WERI-Rb-1 (cell line): ENCODE data around the gene TBC1D22B.

ENCODE experiments used
- DNase-seq: peaks from one replicate; pipeline ENCODE4 v3.0.0-alpha.2; 2020
- H3K27ac ChIP-seq: fragments of 250-450 bp; sonication (Bioruptor Pico); 2 replicates; pipeline ENCODE4 v1.5.1; 2020; ENCODE audit warnings: mild to moderate bottlenecking, moderate library complexity
- H3K27me3 ChIP-seq: fragments of 250-450 bp; sonication (Bioruptor Pico); 2 replicates; pipeline ENCODE4 v1.5.1; 2021; ENCODE audit warnings: mild to moderate bottlenecking, low read depth, moderate library complexity; ENCODE audit not compliant: insufficient read depth, severe bottlenecking
- H3K36me3 ChIP-seq: fragments of 250-450 bp; sonication (Bioruptor Pico); 2 replicates; pipeline ENCODE4 v1.5.1; 2020; ENCODE audit warnings: mild to moderate bottlenecking, moderate library complexity
- H3K4me3 ChIP-seq: 2 replicates; pipeline ENCODE4 v1.5.1; 2011; ENCODE audit warnings: low read depth, mild to moderate bottlenecking, control low read depth, low read length
- H3K9me3 ChIP-seq: fragments of 250-450 bp; sonication (Bioruptor Pico); 2 replicates; pipeline ENCODE4 v1.5.1; 2021; ENCODE audit warnings: mild to moderate bottlenecking, moderate library complexity; ENCODE audit not compliant: severe bottlenecking
- CTCF ChIP-seq: IDR thresholded peaks from 2 replicates; pipeline ENCODE4 v1.5.1; 2011; ENCODE audit warnings: low read depth, mild to moderate bottlenecking, control low read depth, inconsistent platforms, low read length

Gene TBC1D22B

GRCh38 chr6:37308069-37308815 is 50.7 kb downstream of the TBC1D22B start:
- no peaks in the 10 kb centered on the region for H3K27me3 ChIP-seq
- H3K4me3 ChIP-seq: no peak overlapping the region
- no peak for DNase-seq
- H3K27ac ChIP-seq: no peak overlapping the region
- H3K9me3 ChIP-seq: no peaks in the 10 kb centered on the region
- peaks cover 26% of the 10 kb centered on the region for H3K36me3 ChIP-seq
- TF ChIP-seq CTCF: no peak

- Histone ChIP-seq H3K27ac (no peak overlapping the region), H3K9me3 (no peaks in the 10 kb centered on the region), H3K27me3 (no peaks in the 10 kb centered on the region), H3K36me3 (peaks cover 28% of the 10 kb centered on the region), H3K4me3 (no peak overlapping the region)
- DNase-seq: no peak
- TF ChIP-seq CTCF: no peak
Observed at GRCh38 chr6:37309046-37309445, 51.5 kb downstream of the TBC1D22B start.

- H3K27ac ChIP-seq: no peak overlapping the region
Observed at GRCh38 chr6:37309692-37310091, 52.1 kb downstream of the TBC1D22B start.

GRCh38 chr6:37310966-37311365 is 53.4 kb downstream of the TBC1D22B start:
- Histone ChIP-seq H3K27ac (no peak overlapping the region; the same call in 1 of the 2 replicates), H3K4me3 (no peak overlapping the region), H3K9me3 (no peaks in the 10 kb centered on the region), H3K36me3 (peaks cover 41% of the 10 kb centered on the region), H3K27me3 (no peaks in the 10 kb centered on the region)
- DNase-seq: no peak
- TF ChIP-seq CTCF: no peak

More at GRCh38 chr6:37309692-37310091, 52.1 kb downstream of the TBC1D22B start:
- H3K27me3 ChIP-seq: no peaks in the 10 kb centered on the region
- TF ChIP-seq CTCF: no peak
- H3K4me3 ChIP-seq: no peak overlapping the region
- no peaks in the 10 kb centered on the region for H3K9me3 ChIP-seq
- H3K36me3 ChIP-seq: peaks cover 29% of the 10 kb centered on the region
- DNase-seq: no peak

GRCh38 chr6:37311741-37312473 is 54.3 kb downstream of the TBC1D22B start:
- Histone ChIP-seq H3K9me3 (no peaks in the 10 kb centered on the region), H3K27ac (peak overlapping the region; percentile 30), H3K4me3 (no peak overlapping the region), H3K27me3 (no peaks in the 10 kb centered on the region), H3K36me3 (peaks cover 45% of the 10 kb centered on the region)
- DNase-seq: no peak
- no peak for TF ChIP-seq CTCF
